Endothelial cell of umbilical vein (primary cell): ENCODE data around the gene CYP2S1. TPM values are rescaled to one million over a fixed set of nuclear protein-coding genes. Genes with fewer than 3 reads are reported as not detected.

Source experiments
- BruUV-seq: library from RNA; stranded (reverse); fragments of 400-500 nt; replicated peaks from 2 replicates; lab custom pipeline; 2021; lab: Mats Ljungman, UMichigan
- CTCF ChIA-PET: fragments of 300-600, 350-600 bp; sonication (Branson Sonifier 250); formaldehyde crosslinking; loops from one replicate; lab custom pipeline; 2021; ENCODE audit warnings: antibody characterized with exemption, inconsistent platforms; lab: Charles Lee
- POLR2A ChIA-PET: fragments of 300-600, 350-600 bp; sonication (Branson Sonifier 250); formaldehyde crosslinking; loops from one replicate; lab custom pipeline; 2021; ENCODE audit warnings: antibody characterized with exemption, inconsistent platforms; lab: Charles Lee
- DNase-seq: peaks from one replicate; pipeline ENCODE4 v3.0.0-alpha.2; 2011; ENCODE audit warnings: low read depth, low spot score
- FAIRE-seq: peaks from 2 replicates; lab custom pipeline; 2011; peaks lifted over from hg19 to GRCh38; lab: Jason Lieb, UNC
- H2AFZ ChIP-seq: 2 replicates; pipeline ENCODE4 v1.6.0; 2012; ENCODE audit warnings: low read depth, low read length, control low read depth, inconsistent platforms
- H3K27ac ChIP-seq: 2 replicates; pipeline ENCODE4 v1.5.1; 2011; ENCODE audit warnings: low read depth, mild to moderate bottlenecking, control low read depth, low read length, moderate library complexity; ENCODE audit not compliant: insufficient read depth
- H3K27me3 ChIP-seq, 2 experiments: 2 replicates each; pipeline versions ENCODE4 v1.6.0 to v1.6.1; 2011; ENCODE audit warnings: low read length in 2 of 2, mixed read lengths in 1 of 2; ENCODE audit not compliant: control insufficient read depth in 2 of 2, insufficient read depth in 2 of 2
- H3K36me3 ChIP-seq, 2 experiments: 2 replicates in 1 of 2; 3 replicates in 1 of 2; pipeline ENCODE4 v1.5.1; 2011; ENCODE audit warnings: low read length in 2 of 2, mild to moderate bottlenecking in 1 of 2, moderate library complexity in 1 of 2; ENCODE audit not compliant: control insufficient read depth in 2 of 2, insufficient read depth in 2 of 2; ENCODE audit errors: extremely low read depth in 1 of 2
- H3K4me1 ChIP-seq: 3 replicates; pipeline ENCODE4 v1.5.1; 2011; ENCODE audit warnings: mild to moderate bottlenecking, low read length; ENCODE audit not compliant: control insufficient read depth, insufficient read depth; ENCODE audit errors: extremely low read depth
- H3K4me2 ChIP-seq: 2 replicates; pipeline ENCODE4 v1.6.1; 2011; ENCODE audit warnings: low read length, control low read depth, mixed read lengths; ENCODE audit not compliant: insufficient read depth
- H3K4me3 ChIP-seq, 3 experiments: fragments of 200-600 bp in 1 of 3; sonication (generic), shearing (Covaris generic) in 1 of 3; replicated peaks in 1 of 3; 2 replicates each; pipeline ENCODE4 v1.5.1; 2011 to 2016; ENCODE audit warnings: control low read depth in 3 of 3, low read length in 3 of 3, mild to moderate bottlenecking in 2 of 3, inconsistent platforms in 1 of 3, low read depth in 1 of 3, moderate library complexity in 1 of 3; ENCODE audit not compliant: insufficient read depth in 1 of 3
- H3K79me2 ChIP-seq: 2 replicates; pipeline ENCODE4 v1.6.0; 2012; ENCODE audit warnings: low read length, inconsistent platforms; ENCODE audit not compliant: control insufficient read depth, insufficient read depth
- H3K9ac ChIP-seq: replicated peaks from 2 replicates; pipeline ENCODE3; 2011; ENCODE audit warnings: low read length, control low read depth; ENCODE audit not compliant: insufficient read depth; ENCODE audit errors: extremely low read depth
- H3K9me1 ChIP-seq: replicated peaks from 3 replicates; pipeline ENCODE4 v1.6.0; 2011; ENCODE audit warnings: mild to moderate bottlenecking, low read length; ENCODE audit not compliant: control insufficient read depth, insufficient read depth; ENCODE audit errors: extremely low read depth
- H3K9me3 ChIP-seq: replicated peaks from 2 replicates; pipeline ENCODE4 v1.5.1; 2012; ENCODE audit warnings: low read length, inconsistent platforms; ENCODE audit not compliant: control insufficient read depth, insufficient read depth
- H4K20me1 ChIP-seq: replicated peaks from 2 replicates; pipeline ENCODE3; 2011; ENCODE audit warnings: mild to moderate bottlenecking, low read length; ENCODE audit not compliant: control insufficient read depth, insufficient read depth; ENCODE audit errors: extremely low read depth
- EZH2 ChIP-seq: IDR thresholded peaks from 2 replicates; pipeline ENCODE4 v1.6.1; 2012; ENCODE audit warnings: borderline replicate concordance, low read depth, mild to moderate bottlenecking, moderate library complexity, low read length, inconsistent platforms; ENCODE audit not compliant: severe bottlenecking
- FOS ChIP-seq: IDR thresholded peaks from 2 replicates; pipeline ENCODE4 v1.6.1; 2011; ENCODE audit warnings: mild to moderate bottlenecking, low read length, moderate library complexity, borderline replicate concordance; ENCODE audit not compliant: insufficient read depth
- JUN ChIP-seq: IDR thresholded peaks from 2 replicates; pipeline ENCODE4 v1.6.1; 2011; ENCODE audit warnings: borderline replicate concordance, low read depth; ENCODE audit not compliant: insufficient read length, insufficient read depth
- MYC ChIP-seq: IDR thresholded peaks from one replicate; pipeline ENCODE4 v1.6.1; 2011; ENCODE audit warnings: mild to moderate bottlenecking, low read depth, low read length
- POLR2A ChIP-seq: IDR thresholded peaks from 2 replicates; pipeline ENCODE4 v1.6.1; 2012; ENCODE audit warnings: low read depth, mild to moderate bottlenecking, control low read depth, low read length
- POLR2AphosphoS5 ChIP-seq: IDR thresholded peaks from 2 replicates; pipeline ENCODE4 v1.6.1; 2012; ENCODE audit warnings: low read depth, mild to moderate bottlenecking, control low read depth, low read length, moderate library complexity; ENCODE audit not compliant: insufficient read depth
- dilution Hi-C: fragments of 300-500 bp; cut with MboI; formaldehyde crosslinking; loops from one replicate; pipeline ENCODE4 v1.15.0; 2019; ENCODE audit warnings: low sequenced_read_pairs; ENCODE audit not compliant: extremely low pct_ligation_motif_present
- intact Hi-C: fragments of 100-400 bp; cut with micrococcal nuclease; formaldehyde crosslinking; loops from one replicate; pipeline ENCODE4 v1.10.0; 2022
- polyA plus RNA-seq, 4 experiments: library from polyadenylated mRNA; depleted of rRNA in 3 of 4; stranded (reverse) in 3 of 4; unstranded in 1 of 4; fragments of >200 nt; gene quantifications; 2 replicates each; pipeline versions ENCODE4 v1.2.1 to v1.2.3, GENCODE V29; 2011 to 2012; ENCODE audit warnings: missing spikeins in 1 of 4
- total RNA-seq: library from RNA; stranded (reverse); gene quantifications from 2 replicates; pipeline ENCODE4 v1.2.3, GENCODE V29; 2021
- TF ChIP-seq, protein P1 (sequence below), 2 donors: IDR thresholded peaks; 1 replicate in 1 of 2; 2 replicates in 1 of 2; pipeline ENCODE4 v1.5.1; 2011; ENCODE audit warnings: low read length in 2 of 2, mild to moderate bottlenecking in 2 of 2, moderate library complexity in 2 of 2, control low read depth in 1 of 2, inconsistent platforms in 1 of 2, low read depth in 1 of 2; ENCODE audit not compliant: insufficient read depth in 1 of 2; ENCODE audit errors: extremely low read depth in 1 of 2
- TF ChIP-seq, protein P2 (sequence below): IDR thresholded peaks from 2 replicates; pipeline ENCODE4 v1.6.1; 2011; ENCODE audit not compliant: insufficient read depth, insufficient read length

Gene CYP2S1
- total and polyA plus RNA-seq, 2 donors (not counting 3 experiments of a cell fraction or from before 2014, with no cell fraction given): 0.98 to 4.5 TPM

DNA sequence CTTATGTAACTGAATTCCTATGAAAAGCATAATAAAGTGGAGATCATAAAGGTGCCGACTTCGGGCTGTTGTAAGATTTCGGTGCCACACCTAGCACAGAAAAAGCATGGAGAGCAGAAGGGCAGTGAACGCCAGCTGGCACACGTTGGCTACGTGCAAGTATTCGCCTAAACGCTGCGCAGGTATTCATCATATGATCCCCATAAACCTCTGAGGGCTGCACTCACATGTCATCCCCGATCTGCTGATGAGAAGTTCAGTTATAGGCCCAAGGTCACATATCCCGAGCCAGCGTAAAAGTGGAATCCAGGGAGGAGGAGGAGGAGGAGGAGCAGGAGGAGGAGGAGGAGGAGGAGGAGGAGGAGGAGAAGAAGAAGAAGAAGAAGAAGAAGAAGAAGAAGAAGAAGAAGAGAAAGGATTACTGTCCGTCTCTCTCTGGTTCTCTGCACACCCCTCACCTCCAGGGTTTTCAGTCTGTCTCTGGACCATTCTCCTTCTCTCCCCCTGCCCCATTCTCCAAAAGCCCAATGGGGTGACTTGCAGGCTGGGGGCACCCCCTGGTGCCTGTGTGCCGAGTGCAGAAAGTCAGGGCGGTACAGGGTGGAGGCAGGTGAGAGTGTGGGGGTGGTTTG is 18.6 kb upstream of the CYP2S1 start:
- CTCF ChIA-PET: no interaction called here
- no peak overlapping the region for H3K9ac ChIP-seq
- TF ChIP-seq POLR2AphosphoS5 (no peak), EZH2 (no peak), FOS (no peak), JUN (no peak), MYC (no peak), POLR2A (no peak)
- TF ChIP-seq, protein P1, sequence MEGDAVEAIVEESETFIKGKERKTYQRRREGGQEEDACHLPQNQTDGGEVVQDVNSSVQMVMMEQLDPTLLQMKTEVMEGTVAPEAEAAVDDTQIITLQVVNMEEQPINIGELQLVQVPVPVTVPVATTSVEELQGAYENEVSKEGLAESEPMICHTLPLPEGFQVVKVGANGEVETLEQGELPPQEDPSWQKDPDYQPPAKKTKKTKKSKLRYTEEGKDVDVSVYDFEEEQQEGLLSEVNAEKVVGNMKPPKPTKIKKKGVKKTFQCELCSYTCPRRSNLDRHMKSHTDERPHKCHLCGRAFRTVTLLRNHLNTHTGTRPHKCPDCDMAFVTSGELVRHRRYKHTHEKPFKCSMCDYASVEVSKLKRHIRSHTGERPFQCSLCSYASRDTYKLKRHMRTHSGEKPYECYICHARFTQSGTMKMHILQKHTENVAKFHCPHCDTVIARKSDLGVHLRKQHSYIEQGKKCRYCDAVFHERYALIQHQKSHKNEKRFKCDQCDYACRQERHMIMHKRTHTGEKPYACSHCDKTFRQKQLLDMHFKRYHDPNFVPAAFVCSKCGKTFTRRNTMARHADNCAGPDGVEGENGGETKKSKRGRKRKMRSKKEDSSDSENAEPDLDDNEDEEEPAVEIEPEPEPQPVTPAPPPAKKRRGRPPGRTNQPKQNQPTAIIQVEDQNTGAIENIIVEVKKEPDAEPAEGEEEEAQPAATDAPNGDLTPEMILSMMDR (IDR thresholded peaks at IDR 0.05; ENCODE audit: extremely low read depth in 1 of 2, insufficient read depth in 1 of 2, low read depth in 1 of 2, low read length in 2 of 2): no peak
- TF ChIP-seq, protein P2, sequence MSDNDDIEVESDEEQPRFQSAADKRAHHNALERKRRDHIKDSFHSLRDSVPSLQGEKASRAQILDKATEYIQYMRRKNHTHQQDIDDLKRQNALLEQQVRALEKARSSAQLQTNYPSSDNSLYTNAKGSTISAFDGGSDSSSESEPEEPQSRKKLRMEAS: no peak
- POLR2A ChIA-PET: no interaction called here
- dilution Hi-C loops (no loop called here), intact Hi-C loops (no loop called here)
- no peaks in the 10 kb centered on the region for H3K27me3 ChIP-seq
- H2AFZ ChIP-seq: no peak overlapping the region
- H3K4me2 ChIP-seq: no peak overlapping the region
- no peaks in the 10 kb centered on the region for H3K9me1 ChIP-seq
- H3K4me3 ChIP-seq: no peak overlapping the region
- no TSS peak for BruUV-seq
- H3K79me2 ChIP-seq: no peaks in the 10 kb centered on the region
- H3K36me3 ChIP-seq: no peaks in the 10 kb centered on the region
- no peaks in the 10 kb centered on the region for H4K20me1 ChIP-seq
- no peak overlapping the region for H3K27ac ChIP-seq
- FAIRE-seq (no peak), DNase-seq (no peak)
- H3K9me3 ChIP-seq: no peaks in the 10 kb centered on the region
- H3K4me1 ChIP-seq: peaks cover 5% of the 10 kb centered on the region
